Brain microvascular endothelial cell (primary cell): ENCODE measurements around the gene ZNF423.

Source experiments
- DNase-seq: peaks from one replicate; pipeline ENCODE4 v3.0.0-alpha.2; 2020
- H3K27ac ChIP-seq: fragments of 250-450 bp; sonication (Bioruptor Pico); 2 replicates; pipeline ENCODE4 v1.5.1; 2020; ENCODE audit warnings: mild to moderate bottlenecking, moderate library complexity
- H3K27me3 ChIP-seq: fragments of 250-450 bp; sonication (Bioruptor Pico); replicated peaks from 2 replicates; pipeline ENCODE4 v1.5.1; 2020; ENCODE audit warnings: mild to moderate bottlenecking
- H3K36me3 ChIP-seq: fragments of 250-450 bp; sonication (Bioruptor Pico); replicated peaks from 2 replicates; pipeline ENCODE4 v1.5.1; 2020; ENCODE audit warnings: mild to moderate bottlenecking
- H3K4me3 ChIP-seq: 2 replicates; pipeline ENCODE4 v1.5.1; 2011; ENCODE audit warnings: low read depth, mild to moderate bottlenecking, control low read depth, low read length, moderate library complexity
- CTCF ChIP-seq: IDR thresholded peaks from 2 replicates; pipeline ENCODE4 v1.5.1; 2011; ENCODE audit warnings: low read depth, mild to moderate bottlenecking, moderate library complexity, low read length, control low read depth, inconsistent platforms; ENCODE audit errors: missing control alignments
- in situ Hi-C: cut with HindIII; loops from 2 replicates; pipeline ENCODE4 v1.10.0; 2017; ENCODE audit warnings: low sequenced_read_pairs, low pct_ligation_motif_present

Gene ZNF423

GRCh38 chr16:49492896-49493626 lies 362.9 kb downstream of the ZNF423 start:
- in situ Hi-C loops, result no loop called here

GRCh38 chr16:49491771-49492761 lies 363.8 kb downstream of the ZNF423 start:
- no peak overlapping the region for H3K27ac ChIP-seq
- H3K36me3 ChIP-seq, result no peaks in the 10 kb centered on the region
- TF ChIP-seq CTCF, result peak; percentile 83
- in situ Hi-C loops, result no loop called here
- H3K27me3 ChIP-seq, result no peaks in the 10 kb centered on the region
- no peak for DNase-seq
- H3K4me3 ChIP-seq, result peak overlapping the region; percentile 32

More at GRCh38 chr16:49492896-49493626, 362.9 kb downstream of the ZNF423 start:
- H3K4me3 ChIP-seq, result no peak overlapping the region
- DNase-seq, result no peak
- H3K27ac ChIP-seq, result no peak overlapping the region
- no peaks in the 10 kb centered on the region for H3K36me3 ChIP-seq
- no peak for TF ChIP-seq CTCF
- no peaks in the 10 kb centered on the region for H3K27me3 ChIP-seq

- no peak for TF ChIP-seq CTCF
- Histone ChIP-seq H3K27me3 (no peaks in the 10 kb centered on the region), H3K36me3 (no peaks in the 10 kb centered on the region), H3K4me3 (no peak overlapping the region), H3K27ac (no peak overlapping the region)
- in situ Hi-C loops, result no loop called here
- no peak for DNase-seq
Observed at GRCh38 chr16:49491106-49491670, 364.7 kb downstream of the ZNF423 start.

GRCh38 chr16:49490321-49490705 lies 365.6 kb downstream of the ZNF423 start:
- H3K4me3 ChIP-seq, result no peak overlapping the region
- no peaks in the 10 kb centered on the region for H3K27me3 ChIP-seq
- no peak overlapping the region for H3K27ac ChIP-seq
- in situ Hi-C loops, result no loop called here
- TF ChIP-seq CTCF, result no peak
- DNase-seq, result no peak
- H3K36me3 ChIP-seq, result no peaks in the 10 kb centered on the region

GRCh38 chr16:49489686-49490320 lies 366.1 kb downstream of the ZNF423 start:
- H3K27ac ChIP-seq, result no peak overlapping the region
- no peak overlapping the region for H3K4me3 ChIP-seq
- H3K27me3 ChIP-seq, result no peaks in the 10 kb centered on the region
- H3K36me3 ChIP-seq, result no peaks in the 10 kb centered on the region
- in situ Hi-C loops, result no loop called here
- no peak for DNase-seq
- TF ChIP-seq CTCF, result no peak
